DND-41 (cell line): Measurements from ENCODE around the gene RNF157.

Experiments used
- CTCF ChIP-seq: IDR thresholded peaks from 2 replicates; pipeline ENCODE4 v1.5.1; 2012; ENCODE audit warnings: borderline replicate concordance, low read length, moderate library complexity, mild to moderate bottlenecking; ENCODE audit not compliant: poor library complexity, severe bottlenecking; ENCODE audit errors: extremely low read depth
- EZH2 ChIP-seq: IDR thresholded peaks from 3 replicates; pipeline ENCODE4 v1.6.1; 2012; ENCODE audit warnings: borderline replicate concordance, low read depth, mild to moderate bottlenecking, moderate library complexity, low read length, inconsistent platforms; ENCODE audit not compliant: severe bottlenecking

GRCh38 chr17:76125922-76126321 lies 114.4 kb downstream of the RNF157 start:
- TF ChIP-seq CTCF: no peak
- TF ChIP-seq EZH2: no peak
